ENCODE measurements around the gene AIPL1.

DNA sequence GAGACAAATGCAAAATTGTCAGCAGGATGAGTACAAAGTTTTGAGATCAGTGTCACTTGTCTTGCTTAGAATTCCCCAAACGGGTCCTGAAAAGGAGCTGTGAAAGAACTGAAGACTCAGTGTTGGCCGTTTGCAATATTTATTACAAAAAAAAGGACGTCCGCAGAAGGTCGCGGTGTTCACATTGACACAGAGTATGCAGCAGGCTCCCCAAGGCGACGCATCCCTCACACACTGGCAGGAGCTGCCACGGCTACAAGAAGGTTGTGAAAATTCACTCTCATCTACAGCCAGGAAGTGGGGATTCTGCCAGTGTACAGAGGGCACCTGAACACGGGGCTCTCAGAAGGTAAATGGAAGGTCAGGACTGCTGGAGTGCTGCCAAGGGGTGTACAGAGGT lies 26.2 kb downstream of the AIPL1 start:
- TF ChIP-seq EZH2 (IDR thresholded peaks at IDR 0.05; ENCODE audit: low read length), result no peak
- TF ChIP-seq, protein P1, sequence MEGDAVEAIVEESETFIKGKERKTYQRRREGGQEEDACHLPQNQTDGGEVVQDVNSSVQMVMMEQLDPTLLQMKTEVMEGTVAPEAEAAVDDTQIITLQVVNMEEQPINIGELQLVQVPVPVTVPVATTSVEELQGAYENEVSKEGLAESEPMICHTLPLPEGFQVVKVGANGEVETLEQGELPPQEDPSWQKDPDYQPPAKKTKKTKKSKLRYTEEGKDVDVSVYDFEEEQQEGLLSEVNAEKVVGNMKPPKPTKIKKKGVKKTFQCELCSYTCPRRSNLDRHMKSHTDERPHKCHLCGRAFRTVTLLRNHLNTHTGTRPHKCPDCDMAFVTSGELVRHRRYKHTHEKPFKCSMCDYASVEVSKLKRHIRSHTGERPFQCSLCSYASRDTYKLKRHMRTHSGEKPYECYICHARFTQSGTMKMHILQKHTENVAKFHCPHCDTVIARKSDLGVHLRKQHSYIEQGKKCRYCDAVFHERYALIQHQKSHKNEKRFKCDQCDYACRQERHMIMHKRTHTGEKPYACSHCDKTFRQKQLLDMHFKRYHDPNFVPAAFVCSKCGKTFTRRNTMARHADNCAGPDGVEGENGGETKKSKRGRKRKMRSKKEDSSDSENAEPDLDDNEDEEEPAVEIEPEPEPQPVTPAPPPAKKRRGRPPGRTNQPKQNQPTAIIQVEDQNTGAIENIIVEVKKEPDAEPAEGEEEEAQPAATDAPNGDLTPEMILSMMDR (optimal IDR thresholded peaks at IDR 0.05 in 1 of 3, IDR thresholded peaks at IDR 0.05 in 1 of 3, conservative IDR thresholded peaks at IDR 0.05 in 1 of 3; ENCODE audit: extremely low read depth in 1 of 3, insufficient read depth in 2 of 3, low read length in 3 of 3), result no peak
